ENCODE results near the gene CREB5. TPM values are rescaled to one million over a fixed set of nuclear protein-coding genes. Genes with fewer than 3 reads are reported as not detected.

The CREB5 gene
- total RNA-seq, 1 experiment from 2014 or later: 0.49 TPM

DNA sequence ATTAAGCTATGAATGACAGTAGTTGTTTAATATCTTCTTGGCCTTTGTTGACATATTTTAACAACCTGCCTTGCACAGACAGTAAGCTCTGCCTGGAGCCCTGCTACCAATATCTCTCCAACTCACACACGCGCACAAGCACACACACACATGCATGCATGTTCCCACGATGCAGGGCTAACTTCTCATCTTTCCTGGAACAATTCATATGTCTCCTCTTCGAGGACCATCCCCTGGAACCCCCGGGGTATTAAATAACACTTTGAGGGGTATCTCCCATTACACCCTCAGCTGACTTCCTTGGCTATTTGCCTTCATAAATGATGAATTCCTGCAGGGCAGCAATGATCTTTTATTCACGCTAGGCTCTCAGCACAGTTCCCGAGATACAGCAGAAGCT is 287.8 kb downstream of the CREB5 start:
- H3K27ac ChIP-seq (ENCODE audit: low read depth, low read length): no peak overlapping the region
- H3K36me3 ChIP-seq (ENCODE audit: control insufficient read depth in 1 of 2, insufficient read depth in 2 of 2, low read length in 2 of 2): no peaks in the 10 kb centered on the region
- 0 out of 2 replicates have a peak, but pooled peaks cover 7% of the 10 kb centered on the region for H3K27me3 ChIP-seq (ENCODE audit: insufficient read depth, low read length)
- TF ChIP-seq CTCF (IDR thresholded peaks at IDR 0.05 in 2 of 3, conservative IDR thresholded peaks at IDR 0.05 in 1 of 3; ENCODE audit: borderline replicate concordance in 1 of 3, insufficient read depth in 1 of 3, low read depth in 2 of 3, low read length in 2 of 3) (no peak), ZFX (IDR thresholded peaks at IDR 0.05) (no peak), ZNF274 (IDR thresholded peaks at IDR 0.05; ENCODE audit: low read depth, low read length) (no peak), FOSL1 (IDR thresholded peaks at IDR 0.05; ENCODE audit: low read depth) (no peak), ELF1 (IDR thresholded peaks at IDR 0.05; ENCODE audit: borderline replicate concordance, low read depth) (no peak), EGR1 (IDR thresholded peaks at IDR 0.05; ENCODE audit: low read depth) (no peak), CBX3 (IDR thresholded peaks at IDR 0.05; ENCODE audit: low read depth) (no peak), SP1 (IDR thresholded peaks at IDR 0.05; ENCODE audit: low read depth) (no peak), YY1 (IDR thresholded peaks at IDR 0.05; ENCODE audit: extremely low read depth, insufficient replicate concordance, low read depth, low read length) (no peak), POLR2AphosphoS5 (IDR thresholded peaks at IDR 0.05; ENCODE audit: low read depth, low read length) (no peak), CEBPB (IDR thresholded peaks at IDR 0.05; ENCODE audit: low read depth) (no peak), JUND (IDR thresholded peaks at IDR 0.05) (no peak), TCF7L2 (IDR thresholded peaks at IDR 0.05; ENCODE audit: borderline replicate concordance, extremely low read depth, insufficient read depth, insufficient read length) (no peak), EZH2phosphoT487 (IDR thresholded peaks at IDR 0.05; ENCODE audit: borderline replicate concordance) (no peak), EZH2 (IDR thresholded peaks at IDR 0.05) (no peak)
- TF ChIP-seq, protein P1, sequence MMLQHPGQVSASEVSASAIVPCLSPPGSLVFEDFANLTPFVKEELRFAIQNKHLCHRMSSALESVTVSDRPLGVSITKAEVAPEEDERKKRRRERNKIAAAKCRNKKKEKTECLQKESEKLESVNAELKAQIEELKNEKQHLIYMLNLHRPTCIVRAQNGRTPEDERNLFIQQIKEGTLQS (IDR thresholded peaks at IDR 0.05): no peak
- TF ChIP-seq, protein P2, sequence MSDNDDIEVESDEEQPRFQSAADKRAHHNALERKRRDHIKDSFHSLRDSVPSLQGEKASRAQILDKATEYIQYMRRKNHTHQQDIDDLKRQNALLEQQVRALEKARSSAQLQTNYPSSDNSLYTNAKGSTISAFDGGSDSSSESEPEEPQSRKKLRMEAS (IDR thresholded peaks at IDR 0.05): no peak
- TF ChIP-seq, protein P3, sequence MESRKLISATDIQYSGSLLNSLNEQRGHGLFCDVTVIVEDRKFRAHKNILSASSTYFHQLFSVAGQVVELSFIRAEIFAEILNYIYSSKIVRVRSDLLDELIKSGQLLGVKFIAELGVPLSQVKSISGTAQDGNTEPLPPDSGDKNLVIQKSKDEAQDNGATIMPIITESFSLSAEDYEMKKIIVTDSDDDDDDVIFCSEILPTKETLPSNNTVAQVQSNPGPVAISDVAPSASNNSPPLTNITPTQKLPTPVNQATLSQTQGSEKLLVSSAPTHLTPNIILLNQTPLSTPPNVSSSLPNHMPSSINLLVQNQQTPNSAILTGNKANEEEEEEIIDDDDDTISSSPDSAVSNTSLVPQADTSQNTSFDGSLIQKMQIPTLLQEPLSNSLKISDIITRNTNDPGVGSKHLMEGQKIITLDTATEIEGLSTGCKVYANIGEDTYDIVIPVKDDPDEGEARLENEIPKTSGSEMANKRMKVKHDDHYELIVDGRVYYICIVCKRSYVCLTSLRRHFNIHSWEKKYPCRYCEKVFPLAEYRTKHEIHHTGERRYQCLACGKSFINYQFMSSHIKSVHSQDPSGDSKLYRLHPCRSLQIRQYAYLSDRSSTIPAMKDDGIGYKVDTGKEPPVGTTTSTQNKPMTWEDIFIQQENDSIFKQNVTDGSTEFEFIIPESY (IDR thresholded peaks at IDR 0.05; ENCODE audit: extremely low read depth, insufficient replicate concordance, low read length): no peak
- ChIA-PET POLR2A (no interaction called here), CTCF (no interaction called here), RAD21 (ENCODE audit: low non-redundant PET in 1 of 2, low total read pairs in 2 of 2, uncharacterized antibody in 2 of 2, unreplicated experiment in 2 of 2) (no interaction called here)
- H2AFZ ChIP-seq (ENCODE audit: low read depth, low read length, poor library complexity, severe bottlenecking): no peak overlapping the region
- no TSS peak for BruUV-seq (replicated peaks)
- H3K9me2 ChIP-seq (ENCODE audit: insufficient read depth): no peaks in the 10 kb centered on the region
- DNase-seq (ENCODE audit: low read depth, low spot score) (no peak), ATAC-seq (no peak)
- intact Hi-C loops (cut with micrococcal nuclease): no loop called here
- no peaks in the 10 kb centered on the region for H3K79me2 ChIP-seq (ENCODE audit: insufficient read depth, low read length)
- no peaks in the 10 kb centered on the region for H3K9me3 ChIP-seq (ENCODE audit: control insufficient read depth in 1 of 2, insufficient read depth in 1 of 2, low read depth in 1 of 2, low read length in 2 of 2)
- no peak overlapping the region for H3K4me2 ChIP-seq (ENCODE audit: low read length)
- no peaks in the 10 kb centered on the region for H3K4me1 ChIP-seq (ENCODE audit: control insufficient read depth in 1 of 2, insufficient read depth in 2 of 2, low read length in 2 of 2)
- H4K20me1 ChIP-seq (ENCODE audit: insufficient read depth): no peaks in the 10 kb centered on the region
- no peak overlapping the region for H3K9ac ChIP-seq (ENCODE audit: low read length)
- no peak overlapping the region for H3K4me3 ChIP-seq (replicated peaks in 1 of 2; ENCODE audit: low read depth in 1 of 2, low read length in 2 of 2)
